Measurements from ENCODE around the gene AREL1.
A peak's percentile ranks its signal among the peaks of the same experiment; 100 is the strongest.

AREL1 gene

GRCh38 chr14:74669256-74669655 lies 43.6 kb downstream of the AREL1 start:
- no peak for DNase-seq
- intact Hi-C loops (cut with DNase I): no loop called here

- intact Hi-C loops (cut with DNase I): no loop called here
- DNase-seq: no peak
Measured at GRCh38 chr14:74667758-74668157, 45.1 kb downstream of the AREL1 start.

GRCh38 chr14:74664717-74665116 lies 48.2 kb downstream of the AREL1 start:
- intact Hi-C loops (cut with DNase I): no loop called here
- DNase-seq: no peak

- intact Hi-C loops (cut with DNase I): no loop called here
- no peak for DNase-seq
Measured at GRCh38 chr14:74663884-74664283, 49.0 kb downstream of the AREL1 start.

- intact Hi-C loops (cut with DNase I): no loop called here
- no peak for DNase-seq
Measured at GRCh38 chr14:74661726-74662450, 51.0 kb downstream of the AREL1 start.

GRCh38 chr14:74660863-74661262 lies 52.0 kb downstream of the AREL1 start:
- DNase-seq: no peak
- intact Hi-C loops (cut with DNase I): no loop called here

- DNase-seq: peak in 7 of 42 donors; percentile 11 to 51 (median 24)
- intact Hi-C loops (cut with DNase I): no loop called here
Measured at GRCh38 chr14:74660167-74660566, 52.7 kb downstream of the AREL1 start.

- DNase-seq: no peak
- intact Hi-C loops (cut with DNase I): no loop called here
Measured at GRCh38 chr14:74658535-74659131, 54.2 kb downstream of the AREL1 start.

- no peak for DNase-seq
- intact Hi-C loops (cut with DNase I): no loop called here
Measured at GRCh38 chr14:74656964-74657363, 55.9 kb downstream of the AREL1 start.

GRCh38 chr14:74655599-74656395 lies 57.1 kb downstream of the AREL1 start:
- intact Hi-C loops (cut with DNase I): no loop called here
- no peak for DNase-seq

GRCh38 chr14:74654931-74655330 lies 57.9 kb downstream of the AREL1 start:
- DNase-seq: no peak
- intact Hi-C loops (cut with DNase I): no loop called here

- DNase-seq: peak in 11 of 42 donors; percentile 18 to 49 (median 25)
- intact Hi-C loops (cut with DNase I): no loop called here
Measured at GRCh38 chr14:74653386-74654138, 59.3 kb downstream of the AREL1 start.

GRCh38 chr14:74652541-74652940 lies 60.3 kb downstream of the AREL1 start:
- intact Hi-C loops (cut with DNase I): no loop called here
- peak in 3 of 42 donors; percentile 6 to 32 (median 7) for DNase-seq

- DNase-seq: no peak
- intact Hi-C loops (cut with DNase I): no loop called here
Measured at GRCh38 chr14:74650927-74651686, 61.8 kb downstream of the AREL1 start.

GRCh38 chr14:74649673-74650072 lies 63.2 kb downstream of the AREL1 start:
- DNase-seq: no peak
- intact Hi-C loops (cut with DNase I): no loop called here

GRCh38 chr14:74649167-74649566 lies 63.7 kb downstream of the AREL1 start:
- no peak for DNase-seq
- intact Hi-C loops (cut with DNase I): no loop called here

- intact Hi-C loops (cut with DNase I): no loop called here
- DNase-seq: no peak
Measured at GRCh38 chr14:74648601-74649000, 64.3 kb downstream of the AREL1 start.

GRCh38 chr14:74647678-74648461 lies 65.0 kb downstream of the AREL1 start:
- peak in 4 of 42 donors; percentile 2 to 8 (median 6) for DNase-seq
- intact Hi-C loops (cut with DNase I): no loop called here
